NCI-H345 (cell line): ENCODE measurements around the gene CFAP99.

Source experiments
- DNase-seq: peaks from one replicate; lab custom pipeline; 2025; lab: John Stamatoyannopoulos, UW

The CFAP99 gene

DNA sequence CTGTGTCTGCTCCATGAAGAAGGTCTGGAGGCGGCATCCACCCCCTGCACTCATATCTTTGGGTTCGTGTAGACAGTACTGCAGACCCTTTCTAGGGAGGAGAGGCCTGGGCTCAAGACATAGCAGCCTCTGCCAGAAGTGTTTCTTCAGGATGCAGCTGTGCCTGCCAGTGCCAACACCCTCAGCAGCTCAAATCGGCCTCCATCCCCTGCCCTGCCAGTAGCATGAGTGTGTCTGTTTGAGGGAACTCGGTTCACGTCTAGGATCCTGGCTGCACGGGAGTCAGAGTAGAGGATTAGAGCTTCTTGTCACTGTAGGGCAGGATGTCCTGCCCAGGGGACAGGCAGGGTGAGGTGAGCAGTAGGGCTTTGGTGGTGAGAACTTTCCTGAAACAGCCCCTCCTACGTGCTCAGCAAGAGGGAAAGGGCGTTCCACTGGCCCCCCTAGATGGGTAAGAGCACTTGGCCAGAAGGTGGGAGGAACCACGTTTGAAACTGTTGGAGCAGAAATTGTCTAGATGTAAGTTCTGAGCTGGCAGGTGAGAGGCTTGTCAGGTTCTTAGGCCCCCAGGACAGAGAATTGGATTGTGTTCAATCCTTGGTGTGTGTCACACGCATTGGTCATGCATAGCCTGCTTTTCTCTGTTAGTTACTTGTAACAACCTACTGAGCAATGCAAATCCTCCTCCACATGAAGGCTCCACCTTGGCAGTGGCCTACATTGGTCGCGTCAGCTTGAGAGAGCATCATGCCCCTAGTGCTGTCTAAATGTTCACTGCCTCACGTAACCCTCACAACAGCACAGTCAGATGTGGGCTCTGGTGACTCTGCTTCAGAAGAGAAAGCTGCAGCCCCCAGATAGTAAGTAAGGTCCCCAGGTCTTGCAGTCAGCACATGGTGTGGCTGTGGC, 91.8 kb downstream of the CFAP99 start:
- DNase-seq: no peak

DNA sequence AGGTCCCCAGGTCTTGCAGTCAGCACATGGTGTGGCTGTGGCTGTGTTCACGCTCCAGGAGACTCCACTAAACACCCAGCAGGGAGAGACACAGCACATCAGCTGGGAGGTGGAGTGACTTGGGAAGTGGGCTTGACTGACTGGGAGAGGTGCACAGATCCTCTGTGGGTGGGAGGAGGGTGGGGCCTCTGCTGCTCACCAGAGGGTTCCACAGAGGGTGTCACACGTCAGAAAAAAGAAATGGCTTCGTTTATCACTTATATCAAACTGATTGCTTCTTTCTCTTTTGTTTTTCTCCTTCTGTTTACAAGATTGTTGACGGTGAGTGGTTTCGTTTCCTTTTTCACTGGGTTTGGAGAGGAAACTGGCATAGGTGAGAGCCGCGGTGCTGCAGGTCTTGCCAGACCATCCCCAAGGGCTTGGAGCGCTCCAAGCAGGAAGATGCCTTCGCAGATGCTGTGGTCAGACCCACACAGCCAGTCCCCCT, 92.9 kb downstream of the CFAP99 start:
- DNase-seq: no peak
